HG02759 (cell line): ENCODE data around the gene DLEC1.
A peak's percentile ranks its signal among the peaks of the same experiment; 100 is the strongest.

ENCODE experiments used
- ATAC-seq: cut with Tn5 transposase; IDR thresholded peaks from one replicate; pipeline ENCODE4 v1.9.1; 2021; ENCODE audit warnings: mild to moderate bottlenecking, moderate library complexity; ENCODE audit not compliant: unreplicated experiment

The DLEC1 gene

DNA sequence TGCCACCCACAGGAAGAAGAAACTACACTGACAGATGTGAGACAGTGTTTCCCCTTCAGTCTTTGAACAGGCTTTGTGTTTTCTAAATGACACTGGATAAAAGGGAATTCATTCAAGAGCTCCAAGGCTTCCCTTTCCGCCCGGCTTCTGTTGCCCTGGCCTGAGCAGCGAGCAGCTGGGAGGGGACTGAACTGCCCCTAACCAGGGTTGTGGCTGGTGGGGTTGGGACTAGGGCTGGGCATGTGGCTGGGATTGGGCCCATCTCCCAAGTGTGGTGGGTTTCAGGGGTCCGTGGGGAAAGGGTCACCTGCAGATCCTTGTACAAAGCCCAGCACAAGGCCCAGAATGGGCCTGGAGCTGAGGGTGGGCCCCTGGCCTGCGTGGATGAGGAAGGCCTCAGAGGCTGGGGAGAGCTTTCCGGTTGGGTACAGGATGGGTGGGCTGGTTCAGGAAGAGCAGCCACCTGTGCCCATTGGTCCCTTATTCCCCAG is 38.0 kb upstream of the DLEC1 start:
- ATAC-seq = no peak

DNA sequence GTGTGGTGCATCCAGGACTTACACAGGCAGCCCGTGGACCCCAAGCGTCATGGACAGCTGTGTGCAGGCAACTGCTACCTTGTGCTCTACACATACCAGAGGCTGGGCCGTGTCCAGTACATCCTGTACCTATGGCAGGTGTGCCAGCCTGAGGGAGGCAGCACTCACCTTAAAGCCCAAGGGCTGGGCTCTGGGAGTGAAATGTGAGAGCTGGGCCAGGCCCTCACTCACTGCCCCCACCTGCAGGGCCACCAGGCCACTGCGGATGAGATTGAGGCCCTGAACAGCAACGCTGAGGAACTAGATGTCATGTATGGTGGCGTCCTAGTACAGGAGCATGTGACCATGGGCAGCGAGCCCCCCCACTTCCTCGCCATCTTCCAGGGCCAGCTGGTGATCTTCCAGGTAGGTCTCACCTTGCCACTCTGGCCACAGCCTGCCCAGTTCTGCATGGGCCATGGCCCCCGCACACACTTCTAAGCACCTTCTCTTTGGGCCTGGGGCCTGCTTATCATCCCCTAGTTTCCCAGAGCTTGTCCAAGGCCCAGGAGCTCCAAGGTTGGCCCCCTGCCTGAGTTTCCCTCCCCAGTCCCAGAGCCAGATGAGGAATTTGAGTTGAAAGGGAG is 37.4 kb upstream of the DLEC1 start:
- ATAC-seq = no peak

DNA sequence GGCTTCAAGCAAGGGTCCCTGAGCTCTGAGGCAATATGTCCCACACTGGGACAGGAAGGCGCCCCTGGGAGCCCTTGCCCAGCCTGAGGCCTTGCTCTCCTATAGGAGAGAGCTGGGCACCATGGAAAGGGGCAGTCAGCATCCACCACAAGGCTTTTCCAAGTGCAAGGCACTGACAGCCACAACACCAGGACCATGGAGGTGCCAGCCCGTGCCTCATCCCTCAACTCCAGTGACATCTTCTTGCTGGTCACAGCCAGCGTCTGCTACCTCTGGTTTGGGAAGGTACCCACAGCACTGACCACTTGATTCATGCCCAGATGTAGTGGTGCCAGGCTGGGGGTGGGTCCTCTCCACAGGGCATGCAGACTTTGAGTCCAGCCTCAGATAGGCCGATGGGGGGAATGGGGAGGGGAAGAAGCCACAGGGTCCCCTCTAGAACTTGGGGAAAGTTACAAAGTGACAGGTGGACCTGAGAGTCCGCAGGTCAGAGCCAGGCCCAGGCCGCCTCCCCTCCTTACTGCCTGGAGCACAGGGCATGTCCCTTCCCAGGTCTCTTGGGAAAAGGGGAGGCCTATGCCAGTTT is 36.6 kb upstream of the DLEC1 start:
- ATAC-seq = no peak

DNA sequence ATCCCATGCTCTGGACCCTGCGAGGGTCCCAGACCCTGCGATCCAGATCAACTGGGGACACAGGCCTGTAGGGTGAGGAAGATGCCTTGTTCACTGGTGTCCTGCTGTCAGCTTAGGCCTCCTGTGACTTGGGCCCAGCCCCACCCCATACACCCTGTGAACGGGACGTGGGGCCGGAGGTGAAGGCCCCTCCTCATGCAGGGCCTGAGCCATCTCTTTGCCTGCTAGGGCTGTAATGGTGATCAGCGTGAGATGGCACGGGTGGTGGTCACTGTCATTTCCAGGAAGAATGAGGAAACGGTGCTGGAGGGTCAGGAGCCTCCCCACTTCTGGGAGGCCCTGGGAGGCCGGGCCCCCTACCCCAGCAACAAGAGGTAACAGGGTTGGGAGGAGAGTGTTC is 36.1 kb upstream of the DLEC1 start:
- ATAC-seq = no peak

DNA sequence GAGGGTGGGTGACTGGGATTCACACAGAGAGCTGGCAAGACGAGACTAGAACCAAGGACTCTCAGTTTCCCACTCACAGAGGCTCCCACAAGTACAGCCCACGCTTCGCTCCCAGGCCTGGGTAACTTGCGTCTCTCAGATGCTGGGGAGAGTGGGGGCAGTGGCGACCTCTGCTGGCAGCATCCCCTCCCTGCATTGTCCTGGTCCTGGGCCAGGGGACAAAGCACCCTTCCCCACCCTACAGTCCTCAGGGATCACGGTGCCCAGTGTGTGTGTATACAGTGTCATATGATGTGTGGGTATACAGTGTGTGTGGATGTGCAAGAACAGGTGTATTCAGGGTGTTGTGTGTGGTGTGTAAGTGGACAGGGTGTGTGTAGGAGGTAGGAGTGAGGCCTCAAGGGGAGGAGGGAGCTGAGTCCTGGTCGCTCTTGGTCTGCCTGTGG is 35.6 kb upstream of the DLEC1 start:
- ATAC-seq = no peak

DNA sequence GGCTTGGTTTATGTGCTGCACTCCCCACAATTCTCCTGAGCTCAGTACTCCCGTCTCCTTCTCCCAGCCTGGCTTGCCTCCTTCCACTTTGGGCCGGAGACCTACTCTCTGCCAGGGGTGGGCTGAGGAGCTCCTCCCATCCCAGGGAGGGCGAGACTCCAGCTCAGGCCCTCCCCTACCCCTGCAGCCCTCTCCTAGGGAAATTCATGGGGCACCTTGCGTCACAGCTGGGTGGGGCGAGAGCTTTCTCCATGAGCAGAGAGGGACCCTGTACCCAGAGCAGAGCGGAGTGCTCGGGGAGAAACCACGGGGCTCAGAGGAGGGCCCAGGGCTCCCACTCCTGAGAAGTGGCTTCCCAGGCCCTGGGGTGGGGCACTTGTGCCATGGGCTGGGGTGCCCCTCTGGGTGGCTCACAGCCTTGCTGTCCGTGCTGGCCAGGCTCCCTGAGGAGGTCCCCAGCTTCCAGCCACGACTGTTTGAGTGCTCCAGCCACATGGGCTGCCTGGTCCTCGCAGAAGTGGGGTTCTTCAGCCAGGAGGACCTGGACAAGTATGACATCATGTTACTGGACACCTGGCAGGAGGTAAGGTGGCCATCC is 35.1 kb upstream of the DLEC1 start:
- ATAC-seq = no peak

DNA sequence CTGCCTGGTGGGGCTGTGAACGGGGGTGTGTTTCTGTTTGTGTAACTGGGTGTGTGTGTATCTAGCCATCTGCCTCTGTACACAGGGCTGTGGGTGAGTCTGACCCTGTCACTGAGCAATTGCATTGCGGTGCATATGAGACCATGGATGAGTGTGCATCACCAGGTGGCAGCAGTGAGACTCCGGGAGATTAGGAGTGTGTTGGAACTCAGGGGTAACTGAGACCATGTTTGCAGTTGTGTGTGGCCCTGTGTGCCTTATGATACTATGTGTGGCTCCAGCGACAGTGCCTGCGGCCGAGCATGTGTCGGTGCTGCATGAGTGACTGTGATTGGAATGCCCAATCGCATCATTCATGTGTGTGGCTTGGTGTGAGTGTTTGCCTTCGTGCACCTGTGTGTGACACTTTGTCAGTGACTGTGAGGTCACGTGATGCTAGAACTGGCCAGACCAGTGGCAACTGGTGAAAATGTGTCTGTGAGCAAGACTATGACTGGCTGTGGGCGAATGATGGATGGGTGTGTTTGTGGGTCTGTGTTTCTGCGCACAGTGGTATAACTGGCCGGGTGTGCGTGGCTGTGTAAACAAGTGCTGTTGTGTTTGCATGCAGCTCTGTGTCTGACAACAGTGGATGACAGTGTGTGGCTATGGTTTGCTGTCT is 34.5 kb upstream of the DLEC1 start:
- ATAC-seq = peak; percentile 62

DNA sequence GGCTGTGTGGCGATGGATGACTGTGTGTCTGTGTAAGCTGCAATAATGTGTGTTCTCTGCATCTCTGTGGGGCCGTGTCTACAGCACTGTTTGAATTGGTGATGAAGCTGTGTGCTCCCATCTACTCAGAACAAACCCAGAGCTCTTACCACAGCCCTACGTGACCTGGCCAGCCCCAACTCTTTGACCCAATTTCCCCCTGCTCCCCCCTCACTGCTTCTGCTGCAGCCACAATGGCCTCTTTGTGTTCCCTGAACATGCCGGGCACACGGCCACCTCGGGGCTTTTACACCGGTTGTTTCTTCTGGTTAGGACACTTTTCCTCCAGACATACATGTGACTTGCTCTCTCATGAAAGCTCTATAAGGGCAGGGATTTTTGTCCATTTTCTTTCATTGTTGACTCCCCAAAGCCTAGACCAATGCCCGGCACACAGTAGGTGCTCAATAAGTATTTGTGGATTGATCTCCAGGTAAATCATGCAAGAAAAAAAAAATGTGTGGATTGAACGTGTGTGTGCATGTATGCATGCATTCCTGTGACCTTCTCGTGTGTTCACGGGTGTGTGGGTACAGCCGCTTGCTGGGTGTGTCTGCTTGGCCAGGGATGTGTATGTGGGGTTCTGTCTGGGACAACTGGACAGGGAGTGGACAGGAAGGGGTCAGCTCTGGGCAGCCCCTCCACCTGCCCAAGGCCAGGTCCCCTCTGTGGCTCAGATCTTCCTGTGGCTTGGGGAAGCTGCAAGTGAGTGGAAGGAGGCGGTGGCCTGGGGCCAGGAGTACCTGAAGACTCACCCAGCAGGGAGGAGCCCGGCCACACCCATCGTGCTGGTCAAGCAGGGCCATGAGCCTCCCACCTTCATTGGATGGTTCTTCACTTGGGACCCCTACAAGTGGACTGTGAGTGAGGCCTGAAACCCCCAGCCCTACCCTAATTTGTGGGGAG is 33.7 kb upstream of the DLEC1 start:
- no peak for ATAC-seq

DNA sequence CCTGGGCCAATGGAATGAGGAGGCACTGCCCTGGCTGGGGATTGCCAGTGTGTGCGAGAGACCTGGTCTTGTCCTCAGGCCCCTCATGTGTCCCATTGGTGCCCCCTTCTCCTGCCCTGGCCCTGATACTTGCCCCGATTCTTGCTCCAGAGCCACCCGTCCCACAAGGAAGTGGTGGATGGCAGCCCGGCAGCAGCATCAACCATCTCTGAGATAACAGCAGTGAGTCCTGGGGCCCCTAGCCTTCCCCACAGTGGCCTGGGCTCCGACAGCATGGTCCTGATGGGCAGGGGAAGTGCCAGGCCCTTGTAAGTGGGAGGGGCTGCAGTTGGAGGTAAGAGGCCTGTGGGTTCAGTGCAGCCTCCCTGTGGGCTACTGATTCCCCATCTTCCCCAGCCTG is 33.0 kb upstream of the DLEC1 start:
- no peak for ATAC-seq

DNA sequence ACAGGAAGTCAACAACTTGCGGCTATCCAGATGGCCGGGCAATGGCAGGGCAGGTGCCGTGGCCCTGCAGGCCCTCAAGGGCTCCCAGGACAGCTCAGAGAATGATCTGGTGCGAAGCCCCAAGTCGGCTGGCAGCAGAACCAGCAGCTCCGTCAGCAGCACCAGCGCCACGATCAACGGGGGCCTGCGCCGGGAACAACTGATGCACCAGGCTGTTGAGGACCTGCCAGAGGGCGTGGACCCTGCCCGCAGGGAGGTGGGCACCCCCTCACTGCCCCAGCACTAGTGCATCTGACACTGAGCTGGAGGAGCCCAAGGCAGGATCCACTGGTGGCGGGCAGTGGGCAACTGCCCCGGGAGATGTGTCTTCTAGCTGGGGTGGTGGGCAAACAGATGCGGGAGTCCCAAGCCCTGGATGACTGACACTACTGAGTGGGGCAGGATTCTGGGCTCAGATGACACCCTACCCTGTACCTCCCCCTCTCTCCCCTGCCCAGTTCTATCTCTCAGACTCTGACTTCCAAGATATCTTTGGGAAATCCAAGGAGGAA is 32.5 kb upstream of the DLEC1 start:
- ATAC-seq = no peak

DNA sequence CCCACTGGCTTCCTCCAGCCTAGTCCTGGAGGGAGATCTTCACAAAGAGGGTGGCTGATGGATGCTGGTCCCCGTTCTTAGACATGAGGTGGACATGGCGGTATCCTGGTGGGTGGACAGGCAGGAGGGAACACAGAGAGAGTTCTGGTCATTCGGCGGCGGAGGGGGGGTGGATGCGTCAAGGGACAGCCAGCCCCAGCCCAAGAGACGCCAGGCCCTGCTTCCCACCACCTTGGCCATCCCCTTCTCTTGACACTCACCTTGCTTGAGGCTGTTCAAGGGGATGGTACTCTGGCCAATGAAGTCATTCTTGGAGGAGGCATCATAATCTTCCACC is 31.3 kb upstream of the DLEC1 start:
- ATAC-seq = no peak

DNA sequence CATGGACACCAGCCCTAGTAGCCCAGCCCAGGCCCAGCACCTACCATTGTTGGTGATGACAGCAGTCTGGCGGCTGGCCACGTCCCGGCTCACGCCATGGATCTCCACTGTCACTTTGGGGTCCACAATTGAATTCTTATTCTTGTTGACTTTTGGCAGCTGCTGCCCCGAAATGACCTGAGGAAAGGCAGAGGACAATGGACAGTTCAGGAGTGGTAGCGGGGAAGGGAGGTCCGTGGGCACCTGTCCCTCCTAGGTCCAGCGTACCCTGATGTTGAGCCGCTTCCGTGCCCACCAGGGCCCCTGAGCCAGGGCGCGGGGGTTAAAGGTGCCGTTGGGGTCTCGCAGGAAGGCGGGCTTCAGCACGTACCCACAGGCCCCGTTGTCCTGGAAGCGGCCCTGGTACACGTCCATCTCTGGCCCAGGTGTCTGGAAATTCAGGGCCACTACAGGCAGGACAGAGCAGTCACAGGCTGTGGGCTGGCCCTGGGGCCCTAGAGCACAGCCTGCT is 30.8 kb upstream of the DLEC1 start:
- ATAC-seq = no peak

DNA sequence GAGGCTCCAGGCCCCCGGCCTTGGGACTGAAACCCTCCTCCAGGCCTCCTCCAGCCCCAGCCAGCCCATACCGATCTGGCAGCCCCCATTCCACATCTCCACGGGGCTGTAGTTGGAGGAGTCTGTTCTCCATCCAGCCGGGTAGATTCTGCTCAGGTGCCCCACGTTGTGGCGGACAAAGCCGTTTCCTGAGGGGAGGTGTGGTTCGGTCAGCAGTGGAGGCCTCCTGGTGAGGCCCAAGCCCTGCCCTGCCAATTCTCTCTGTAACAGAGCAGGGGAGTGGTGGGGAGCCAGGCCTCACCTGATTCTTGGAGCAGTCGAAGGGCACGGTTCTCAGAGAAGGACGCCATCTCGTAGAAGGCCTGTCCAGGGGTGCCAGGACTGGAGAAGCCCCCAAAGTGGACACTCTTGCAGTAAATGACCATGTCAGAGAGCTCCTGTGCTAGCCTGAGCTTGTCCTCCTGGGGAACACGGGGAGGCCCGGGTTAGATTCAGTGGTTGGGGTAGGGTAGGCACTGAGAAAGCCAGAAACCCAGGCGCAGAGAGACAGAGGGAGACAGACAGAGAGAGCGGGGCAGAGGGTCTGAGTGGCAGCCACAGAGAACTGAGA is 29.9 kb upstream of the DLEC1 start:
- ATAC-seq = no peak

DNA sequence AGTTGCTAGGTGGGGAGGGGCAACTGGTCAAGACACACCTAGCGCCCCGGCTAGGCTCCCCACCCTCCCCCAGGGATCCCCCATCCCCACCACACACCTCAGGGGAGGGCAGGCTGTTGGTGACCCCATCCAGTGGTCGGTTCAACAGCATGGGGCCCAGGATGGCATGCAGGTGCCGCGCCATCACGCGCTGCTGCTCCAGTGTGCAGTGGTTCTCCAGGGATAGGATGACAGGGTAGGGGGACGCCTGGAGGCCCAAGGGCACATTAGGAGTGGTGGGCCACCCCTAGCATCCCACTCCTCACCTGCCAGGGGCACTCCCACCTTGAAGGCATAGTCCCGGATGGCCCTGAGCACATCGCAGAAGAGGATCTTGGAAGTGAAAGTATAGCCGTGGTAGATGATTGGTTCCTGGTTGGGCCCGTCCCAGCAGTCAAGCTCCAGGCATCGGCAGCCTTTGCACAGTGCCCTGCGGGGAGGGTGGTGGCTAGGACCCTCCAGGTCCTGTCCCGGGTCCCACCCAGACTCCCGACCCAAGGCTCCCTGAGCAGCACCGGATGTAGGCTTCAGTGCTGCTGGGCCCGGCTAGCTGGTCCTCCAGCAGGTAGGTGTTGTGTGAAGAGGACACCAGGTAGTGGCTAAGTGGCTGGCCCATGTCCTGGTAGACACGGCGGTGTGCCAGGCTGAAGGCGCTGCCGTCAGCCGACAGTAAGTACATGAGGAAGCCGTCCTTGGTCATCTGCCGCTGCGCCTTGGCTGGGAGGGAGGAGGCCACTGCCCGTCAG is 29.0 kb upstream of the DLEC1 start:
- no peak for ATAC-seq

DNA sequence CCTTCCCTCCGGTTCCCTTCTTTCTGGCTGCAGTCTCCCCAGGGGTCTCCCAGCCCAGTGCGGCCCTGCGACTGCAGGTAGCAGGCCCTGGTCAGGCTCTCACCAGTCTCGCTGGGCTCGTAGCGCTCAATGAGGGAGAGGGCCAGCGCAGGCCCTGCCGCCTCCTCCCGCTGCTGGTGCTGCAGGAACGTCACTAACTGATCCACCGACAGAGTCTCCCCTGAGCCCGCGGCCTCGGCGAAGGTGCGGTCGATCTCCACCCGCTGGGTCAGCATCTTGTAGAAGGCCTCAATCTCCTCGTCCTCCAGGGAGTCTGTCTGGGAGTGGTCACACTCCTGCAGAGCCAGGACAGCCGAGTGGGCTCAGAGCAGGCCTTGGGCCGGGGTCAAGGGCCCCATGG is 27.9 kb upstream of the DLEC1 start:
- ATAC-seq = no peak

DNA sequence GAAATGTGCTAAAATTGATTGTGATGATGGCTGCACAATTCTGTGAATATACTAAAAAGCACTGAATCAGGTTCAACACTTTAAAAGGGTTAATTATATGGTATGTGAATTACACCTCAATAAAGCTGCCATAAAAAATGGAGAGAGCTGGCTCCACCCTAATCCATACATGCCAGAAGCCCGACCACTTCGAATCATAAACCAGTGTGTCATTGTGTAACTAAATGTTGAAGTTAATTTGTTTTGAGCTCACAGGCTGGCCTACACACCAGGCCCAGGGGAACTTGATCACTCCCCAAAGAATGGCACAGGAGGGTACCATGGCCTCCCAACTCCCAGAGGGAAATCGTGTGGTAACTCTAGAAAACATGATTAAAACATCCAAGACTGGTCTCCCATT is 23.5 kb upstream of the DLEC1 start:
- ATAC-seq = no peak

DNA sequence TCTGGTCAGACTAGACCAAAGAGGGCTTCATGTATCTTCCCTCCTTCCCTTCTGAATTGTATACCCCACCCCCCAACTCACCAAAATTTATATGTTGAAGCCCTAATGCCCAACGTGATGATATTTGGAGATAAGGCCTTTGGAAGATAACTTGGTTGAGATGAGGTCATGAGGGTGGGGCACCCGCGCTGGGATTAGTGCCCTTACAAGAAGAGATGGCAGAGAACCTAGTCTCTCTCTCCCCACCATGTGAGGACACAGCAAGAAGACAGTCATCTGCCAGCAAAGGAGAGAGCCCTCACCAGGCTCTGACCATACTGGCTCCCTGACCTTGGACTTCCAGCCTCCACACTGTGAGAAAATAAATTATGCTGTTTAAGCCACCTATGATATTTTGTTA is 23.0 kb upstream of the DLEC1 start:
- ATAC-seq = no peak

DNA sequence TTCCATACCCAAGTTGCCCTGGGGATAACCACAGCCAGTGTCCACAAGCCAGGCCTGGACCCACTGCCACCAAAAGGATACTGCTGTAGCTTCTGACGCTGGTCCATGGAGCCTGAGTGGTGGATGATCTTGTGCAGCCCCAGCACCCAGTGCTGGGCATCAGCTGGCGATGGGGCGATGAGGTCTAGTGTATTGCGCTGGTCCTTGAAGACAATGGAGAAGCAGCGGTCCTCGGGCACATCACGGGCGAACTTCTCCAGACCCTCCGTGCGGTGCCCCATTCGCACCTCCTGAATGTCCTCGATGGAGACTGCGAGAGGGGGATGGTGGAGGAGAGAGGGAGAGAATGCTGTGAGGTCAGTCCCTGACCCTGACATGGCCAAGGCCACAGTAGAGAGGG is 22.6 kb upstream of the DLEC1 start:
- no peak for ATAC-seq

DNA sequence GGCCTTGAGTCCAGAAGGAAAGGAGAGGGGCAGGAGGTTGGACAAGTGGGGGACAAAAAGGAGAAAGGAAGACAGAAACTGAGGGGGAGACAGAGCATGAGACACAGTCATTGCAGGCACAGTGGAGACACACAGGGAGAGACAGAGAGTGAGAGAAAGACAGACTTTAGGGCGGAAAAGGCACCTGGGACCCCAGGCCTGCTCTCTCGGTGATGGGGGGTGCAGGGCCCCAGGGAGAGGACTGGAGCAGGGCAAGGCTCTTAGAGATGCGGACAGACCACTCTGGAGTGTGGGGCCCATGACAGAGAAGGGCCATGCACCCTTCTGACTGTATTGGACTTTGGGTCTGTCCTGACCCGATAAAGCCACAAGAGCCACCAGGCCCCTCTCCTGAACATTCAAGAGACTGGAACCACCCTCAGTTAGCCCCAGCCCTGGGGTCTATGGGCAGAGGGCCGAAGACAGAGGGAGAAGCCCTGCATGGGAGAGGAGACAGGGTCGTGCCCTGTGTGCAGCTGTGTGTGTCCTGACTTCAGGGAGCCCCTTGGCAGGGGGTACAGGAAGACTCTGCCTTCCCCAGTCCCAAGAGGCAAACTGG is 22.1 kb upstream of the DLEC1 start:
- no peak for ATAC-seq
